H9 (cell line): ENCODE data around the gene PI16. TPM values are rescaled to one million over a fixed set of nuclear protein-coding genes. Genes with fewer than 3 reads are reported as not detected.

Experiments
- DNase-seq: peaks from one replicate; pipeline ENCODE4 v3.0.0-alpha.2; 2017
- H2AFZ ChIP-seq: one replicate; pipeline ENCODE4 v1.6.1; 2013; ENCODE audit warnings: mild to moderate bottlenecking, low read length, control low read depth, moderate library complexity
- H2AK5ac ChIP-seq: 2 replicates; pipeline ENCODE4 v1.6.1; 2013; ENCODE audit warnings: low read length, control low read depth, mixed read lengths; ENCODE audit not compliant: insufficient read length
- H2BK120ac ChIP-seq: one replicate; pipeline ENCODE4 v1.6.1; 2013; ENCODE audit warnings: low read depth, mild to moderate bottlenecking, low read length, control low read depth, inconsistent platforms; ENCODE audit not compliant: poor library complexity, severe bottlenecking
- H2BK12ac ChIP-seq: 2 replicates; pipeline ENCODE4 v1.6.1; 2013; ENCODE audit warnings: low read length, control low read depth, mixed read lengths, low read depth; ENCODE audit not compliant: insufficient read length
- H2BK15ac ChIP-seq: 2 replicates; pipeline ENCODE4 v1.6.1; 2013; ENCODE audit warnings: low read depth, low read length, control low read depth
- H2BK20ac ChIP-seq: one replicate; pipeline ENCODE4 v1.6.1; 2013; ENCODE audit warnings: low read depth, mild to moderate bottlenecking, low read length, control low read depth, inconsistent platforms; ENCODE audit not compliant: poor library complexity, severe bottlenecking
- H2BK5ac ChIP-seq: 2 replicates; pipeline ENCODE4 v1.6.1; 2013; ENCODE audit warnings: low read length, control low read depth, mixed read lengths; ENCODE audit not compliant: insufficient read length
- H3K14ac ChIP-seq: 2 replicates; pipeline ENCODE4 v1.6.1; 2013; ENCODE audit warnings: low read length, control low read depth; ENCODE audit not compliant: insufficient read depth
- H3K18ac ChIP-seq: 2 replicates; pipeline ENCODE4 v1.6.1; 2013; ENCODE audit warnings: low read depth, mild to moderate bottlenecking, mixed read lengths, low read length, control low read depth; ENCODE audit not compliant: insufficient read length
- H3K23ac ChIP-seq: 2 replicates; pipeline ENCODE4 v1.6.1; 2013; ENCODE audit warnings: low read length, control low read depth, mixed read lengths, low read depth; ENCODE audit not compliant: insufficient read length
- H3K23me2 ChIP-seq: 2 replicates; pipeline ENCODE4 v1.6.1; 2013; ENCODE audit warnings: low read depth, mild to moderate bottlenecking, mixed read lengths, low read length, control low read depth; ENCODE audit not compliant: insufficient read length, poor library complexity, severe bottlenecking
- H3K27ac ChIP-seq: 2 replicates; pipeline ENCODE4 v1.5.1; 2013; ENCODE audit warnings: low read length, control low read depth, mixed read lengths, low read depth; ENCODE audit not compliant: insufficient read length
- H3K27me3 ChIP-seq: 2 replicates; pipeline ENCODE4 v1.6.1; 2013; ENCODE audit warnings: low read length, control low read depth, inconsistent platforms; ENCODE audit not compliant: insufficient read depth
- H3K4ac ChIP-seq: 2 replicates; pipeline ENCODE4 v1.6.1; 2013; ENCODE audit warnings: low read depth, mild to moderate bottlenecking, control low read depth, inconsistent platforms, low read length, moderate library complexity
- H3K4me1 ChIP-seq: 2 replicates; pipeline ENCODE4 v1.6.1; 2013; ENCODE audit warnings: low read length, control low read depth, inconsistent platforms; ENCODE audit not compliant: insufficient read depth
- H3K4me2 ChIP-seq: 2 replicates; pipeline ENCODE4 v1.6.1; 2013; ENCODE audit warnings: low read length, control low read depth, mixed read lengths; ENCODE audit not compliant: insufficient read length, insufficient read depth
- H3K56ac ChIP-seq: 2 replicates; pipeline ENCODE4 v1.6.1; 2013; ENCODE audit warnings: low read depth, mild to moderate bottlenecking, mixed read lengths, low read length, control low read depth; ENCODE audit not compliant: insufficient read length
- H3K79me1 ChIP-seq: 2 replicates; pipeline ENCODE4 v1.6.1; 2013; ENCODE audit warnings: low read depth, mild to moderate bottlenecking, moderate library complexity, low read length, control low read depth, inconsistent platforms; ENCODE audit not compliant: insufficient read depth, poor library complexity, severe bottlenecking
- H3K79me2 ChIP-seq: 2 replicates; pipeline ENCODE4 v1.6.1; 2013; ENCODE audit warnings: low read length, control low read depth, inconsistent platforms; ENCODE audit not compliant: insufficient read depth
- H3K9ac ChIP-seq: 2 replicates; pipeline ENCODE4 v1.6.1; 2013; ENCODE audit warnings: low read length, control low read depth, mixed read lengths; ENCODE audit not compliant: insufficient read length; ENCODE audit errors: extremely low read depth
- H3K9me3 ChIP-seq: one replicate; pipeline ENCODE4 v1.6.1; 2013; ENCODE audit warnings: low read depth, low read length, inconsistent platforms; ENCODE audit not compliant: control insufficient read depth
- H3T11ph ChIP-seq: one replicate; pipeline ENCODE4 v1.6.1; 2013; ENCODE audit warnings: mild to moderate bottlenecking, low read length, control low read depth, inconsistent platforms
- H4K20me1 ChIP-seq: one replicate; pipeline ENCODE4 v1.6.1; 2013; ENCODE audit not compliant: control insufficient read depth, insufficient read length, insufficient read depth
- H4K5ac ChIP-seq: 2 replicates; pipeline ENCODE4 v1.6.1; 2013; ENCODE audit warnings: low read depth, mild to moderate bottlenecking, mixed read lengths, low read length, control low read depth; ENCODE audit not compliant: insufficient read length
- H4K8ac ChIP-seq: replicated peaks from 2 replicates; pipeline ENCODE4 v1.6.1; 2013; ENCODE audit warnings: low read length, control low read depth, mixed read lengths, low read depth; ENCODE audit not compliant: insufficient read length
- H4K91ac ChIP-seq: 2 replicates; pipeline ENCODE4 v1.6.1; 2013; ENCODE audit warnings: low read depth, mild to moderate bottlenecking, moderate library complexity, mixed read lengths, low read length, control low read depth; ENCODE audit not compliant: insufficient read length
- H3K27ac Mint-ChIP-seq, 3 experiments: 2 replicates in 2 of 3; 3 replicates in 1 of 3; pipeline ENCODE4 v1.8.0; 2020 to 2021; ENCODE audit warnings: mixed read lengths in 3 of 3, mild to moderate bottlenecking in 1 of 3, moderate library complexity in 1 of 3
- H3K27me3 Mint-ChIP-seq: 2 replicates; pipeline ENCODE4 v1.8.0; 2021; ENCODE audit warnings: low read depth, mild to moderate bottlenecking, moderate library complexity, mixed read lengths
- H3K36me3 Mint-ChIP-seq, 3 experiments: 2 replicates in 2 of 3; 3 replicates in 1 of 3; pipeline ENCODE4 v1.8.0; 2020 to 2021; ENCODE audit warnings: low read depth in 3 of 3, mixed read lengths in 3 of 3; ENCODE audit not compliant: insufficient read depth in 1 of 3
- H3K4me1 Mint-ChIP-seq, 2 experiments: 2 replicates each; pipeline ENCODE4 v1.8.0; 2020; ENCODE audit warnings: mixed read lengths in 2 of 2
- H3K4me3 Mint-ChIP-seq, 2 experiments: 2 replicates in 1 of 2; 3 replicates in 1 of 2; pipeline ENCODE4 v1.8.0; 2020 to 2021; ENCODE audit warnings: mild to moderate bottlenecking in 2 of 2, mixed read lengths in 2 of 2, moderate library complexity in 1 of 2
- H3K9me3 Mint-ChIP-seq, 2 experiments: 2 replicates in 1 of 2; 3 replicates in 1 of 2; pipeline ENCODE4 v1.8.0; 2020; ENCODE audit warnings: mild to moderate bottlenecking in 2 of 2, mixed read lengths in 2 of 2, moderate library complexity in 1 of 2
- CTCF ChIP-seq: fragments of 200-600 bp; sonication (generic); conservative IDR thresholded peaks from 3 replicates; pipeline ENCODE4 v1.8.0; 2021; ENCODE audit warnings: antibody characterized with exemption, mild to moderate bottlenecking
- whole genome bisulfite sequencing: extraction: QIAGEN DNeasy Blood & Tissue Kit; methylation state at CpG from one replicate; pipeline ENCODE4 v1.1.7; 2013; ENCODE audit warnings: missing lambda C conversion rate, low lambda C conversion rate, mixed read lengths; ENCODE audit not compliant: insufficient read length; ENCODE audit errors: extremely low coverage; 5-methylcytosine and 5-hydroxymethylcytosine counted together
- total RNA-seq: library from RNA; stranded (reverse); gene quantifications from 2 replicates; pipeline ENCODE4 v1.2.1, GENCODE V29; 2021

Gene PI16
- total RNA-seq, 1 experiment from 2014 or later, result not detected

- peaks cover 3% of the 10 kb centered on the region for H3K27me3 Mint-ChIP-seq
- H3K14ac ChIP-seq, result peak within 1 kb of the TSS; percentile 88
- H4K8ac ChIP-seq, result no peak within 1 kb of the TSS
- no peak within 1 kb of the TSS for H2AFZ ChIP-seq
- peaks cover 21% of the 10 kb centered on the region for H3K23me2 ChIP-seq
- DNase-seq, result peak; percentile 84
- H3K27ac ChIP-seq, result peak within 1 kb of the TSS; percentile 23
- TF ChIP-seq CTCF, result no peak
- no peak within 1 kb of the TSS for H2AK5ac ChIP-seq
- H3K9me3 Mint-ChIP-seq, result no peaks in the 10 kb centered on the region
- WGBS, result no CpG with 5 or more reads among the region's 101 CpGs
- H3K4me3 Mint-ChIP-seq, result peak within 1 kb of the TSS; percentile 90 to 97
- peaks cover 14% of the 10 kb centered on the region; the same call in 1 of the 2 replicates for H3K4me1 ChIP-seq
- no peak within 1 kb of the TSS for H3T11ph ChIP-seq
- H3K9ac ChIP-seq, result peak within 1 kb of the TSS; percentile 89
- no peak within 1 kb of the TSS for H2BK20ac ChIP-seq
- H3K27me3 ChIP-seq, result no peaks in the 10 kb centered on the region
- no peak within 1 kb of the TSS for H4K5ac ChIP-seq
- no peaks in the 10 kb centered on the region for H3K79me1 ChIP-seq
- H2BK12ac ChIP-seq, result no peak within 1 kb of the TSS
- no peak within 1 kb of the TSS; the same call in 1 of the 2 replicates for H3K4ac ChIP-seq
- no peak within 1 kb of the TSS; the same call in 1 of the 2 replicates for H2BK15ac ChIP-seq
- peaks cover 20% of the 10 kb centered on the region in 2 experiments for H3K4me1 Mint-ChIP-seq
- peaks cover 5 to 7% (median 5%) of the 10 kb centered on the region in 3 experiments; a peak in 4 of 7 replicates for H3K36me3 Mint-ChIP-seq
- no peak within 1 kb of the TSS for H3K56ac ChIP-seq
- no peak within 1 kb of the TSS for H4K91ac ChIP-seq
- peak within 1 kb of the TSS; percentile 94 to 99 (median 97) for H3K27ac Mint-ChIP-seq
- no peak within 1 kb of the TSS for H3K23ac ChIP-seq
- H3K79me2 ChIP-seq, result peaks cover 38% of the 10 kb centered on the region; the same call in 1 of the 2 replicates
- no peak within 1 kb of the TSS for H2BK5ac ChIP-seq
- H3K4me2 ChIP-seq, result peak within 1 kb of the TSS; percentile 100
- no peaks in the 10 kb centered on the region for H3K9me3 ChIP-seq
- no peaks in the 10 kb centered on the region for H4K20me1 ChIP-seq
- peak within 1 kb of the TSS; percentile 65 for H2BK120ac ChIP-seq
- H3K18ac ChIP-seq, result peak within 1 kb of the TSS; percentile 93
These were observed 31.5 kb downstream of the PI16 start, which contains the start of gene MTCH1 for GRCh38 chr6:36985808-36986703. Gene MTCH1, minus strand, starts transcription at chr6:36986196. Its CDS starts 23 bp downstream, at chr6:36986173.
